DMS53 treated with DMSO at 0.1 percent for 48 hours (cell line): ENCODE results near the gene PDE6G.

Experiments used
- DNase-seq: peaks from one replicate; lab custom pipeline; 2025; ENCODE audit not compliant: unreplicated experiment; lab: John Stamatoyannopoulos, UW

PDE6G gene

GRCh38 chr17:81656118-81656743 lies at the start of gene PDE6G:
TSS of gene PDE6G (minus strand) at chr17:81656542. CDS start at chr17:81653305, 3,237 bp downstream.
- no peak for DNase-seq

DNA sequence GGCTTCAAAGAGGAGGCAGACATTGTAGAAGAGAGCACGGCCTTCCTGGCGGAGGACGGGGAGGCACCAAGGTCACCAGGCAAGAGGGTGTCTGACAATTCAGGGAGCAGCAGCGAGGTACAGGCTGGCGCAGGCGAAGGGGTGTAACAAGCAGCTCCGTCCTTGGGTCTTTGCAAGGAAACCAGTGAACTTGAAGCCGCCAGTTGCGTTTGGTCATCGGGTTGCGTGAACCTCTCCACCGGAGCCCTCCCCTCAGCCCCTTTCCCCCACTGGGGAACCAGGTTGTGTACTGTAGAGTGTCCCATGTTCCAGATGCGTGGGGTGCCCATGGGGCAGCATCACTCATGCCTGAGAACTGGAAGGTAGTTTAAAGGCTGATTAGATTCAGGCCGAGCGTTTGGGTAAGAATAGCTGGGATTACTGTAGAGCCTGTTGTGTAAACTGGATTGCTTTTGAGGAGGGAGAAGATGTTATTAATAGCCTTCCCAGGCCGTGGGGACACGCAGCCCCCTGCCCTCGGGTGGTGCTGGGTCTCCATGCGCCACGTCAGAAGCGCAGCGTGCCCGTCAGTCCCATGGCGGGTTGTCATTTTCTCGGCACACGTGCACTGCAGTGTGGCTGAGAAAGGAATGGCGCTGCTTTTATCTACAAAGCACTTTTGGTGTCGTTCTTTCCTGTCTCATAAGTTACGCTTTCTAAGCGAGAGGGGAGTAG lies 49.3 kb upstream of the PDE6G start:
- no peak for DNase-seq

GRCh38 chr17:81703747-81704654 lies 47.7 kb upstream of the PDE6G start:
- no peak for DNase-seq

GRCh38 chr17:81702934-81703746 lies 46.8 kb upstream of the PDE6G start, which contains the start of gene MRPL12:
TSS of gene MRPL12 (plus strand) at chr17:81703367. CDS start at chr17:81703502, 135 bp downstream.
- DNase-seq, result peak; percentile 89

GRCh38 chr17:81701288-81702071 lies 45.1 kb upstream of the PDE6G start:
- DNase-seq, result no peak

DNA sequence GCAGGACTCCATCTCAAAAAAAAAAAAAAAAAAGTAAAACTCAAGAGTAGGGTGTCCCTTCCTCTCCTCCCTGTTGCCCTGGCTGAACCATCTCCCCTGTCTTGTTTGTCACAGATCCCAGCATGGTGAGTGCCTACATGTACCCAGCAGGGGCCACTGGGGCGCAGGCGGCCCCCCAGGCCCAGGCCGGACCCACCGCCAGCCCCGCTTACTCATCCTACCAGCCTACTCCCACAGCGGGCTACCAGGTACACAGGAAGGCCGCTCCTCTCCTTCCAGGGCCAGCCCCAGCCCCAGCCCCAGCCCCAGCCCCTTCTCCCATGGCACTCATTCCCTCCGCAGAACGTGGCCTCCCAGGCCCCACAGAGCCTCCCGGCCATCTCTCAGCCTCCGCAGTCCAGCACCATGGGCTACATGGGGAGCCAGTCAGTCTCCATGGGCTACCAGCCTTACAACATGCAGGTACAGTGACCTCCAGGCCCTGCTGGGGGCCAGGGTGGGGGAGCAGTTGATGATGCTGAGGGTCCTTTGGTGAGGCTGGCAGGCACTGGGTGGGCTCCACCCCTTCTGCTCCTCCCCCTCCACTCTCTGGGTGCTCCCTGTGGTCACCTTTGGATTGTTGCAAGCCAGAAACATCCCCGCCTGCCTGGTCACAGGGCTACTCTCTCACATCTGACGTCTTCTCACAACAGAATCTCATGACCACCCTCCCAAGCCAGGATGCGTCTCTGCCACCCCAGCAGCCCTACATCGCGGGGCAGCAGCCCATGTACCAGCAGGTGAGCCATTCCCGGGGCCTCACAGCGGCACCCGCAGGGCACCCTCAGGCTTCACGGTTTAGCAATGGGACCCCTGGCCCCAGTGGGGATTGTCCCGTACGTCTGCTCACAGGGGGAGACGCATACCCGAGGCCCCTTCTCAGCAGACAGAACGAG lies 44.3 kb upstream of the PDE6G start:
- DNase-seq, result no peak

DNA sequence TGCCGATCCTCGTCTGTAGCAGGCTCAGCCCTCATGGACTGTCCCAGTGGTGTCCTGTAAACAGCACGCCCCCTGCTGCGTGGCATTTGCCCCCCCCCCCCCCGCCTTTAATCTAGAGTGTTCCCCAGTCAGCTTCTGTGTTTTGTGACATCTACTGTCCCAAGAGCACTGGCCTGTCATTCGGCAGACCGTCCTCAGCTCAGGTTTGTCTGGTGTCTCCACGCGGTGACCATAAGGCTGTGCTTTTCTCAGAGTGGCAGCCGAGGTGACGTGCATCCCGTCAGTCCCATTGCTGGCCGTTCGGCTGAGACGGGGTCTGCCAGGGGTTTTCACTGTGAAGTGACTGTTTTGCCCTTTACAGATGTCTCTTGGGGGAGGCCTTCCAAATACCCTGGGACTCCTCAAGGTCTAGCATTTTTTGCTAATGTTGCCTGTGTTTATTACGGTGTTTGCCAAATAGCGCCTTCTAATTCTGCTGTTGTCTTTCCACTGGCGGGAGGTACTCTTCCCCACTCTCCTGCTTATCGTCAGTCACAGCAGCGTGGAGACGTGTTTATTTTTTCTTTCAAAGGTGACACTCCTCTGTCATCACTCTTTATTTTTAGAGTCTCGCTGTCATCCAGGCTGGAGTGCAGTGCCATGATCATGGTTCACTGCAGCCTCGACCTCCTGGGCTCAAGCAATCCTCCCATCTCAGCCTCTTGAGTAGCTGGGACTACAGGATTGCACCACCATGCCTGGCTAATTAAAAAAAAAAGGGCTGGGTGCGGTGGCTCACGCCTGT lies 41.1 kb upstream of the PDE6G start:
- no peak for DNase-seq

- DNase-seq, result no peak
Observed at GRCh38 chr17:81696218-81696941, 40.0 kb upstream of the PDE6G start.

DNA sequence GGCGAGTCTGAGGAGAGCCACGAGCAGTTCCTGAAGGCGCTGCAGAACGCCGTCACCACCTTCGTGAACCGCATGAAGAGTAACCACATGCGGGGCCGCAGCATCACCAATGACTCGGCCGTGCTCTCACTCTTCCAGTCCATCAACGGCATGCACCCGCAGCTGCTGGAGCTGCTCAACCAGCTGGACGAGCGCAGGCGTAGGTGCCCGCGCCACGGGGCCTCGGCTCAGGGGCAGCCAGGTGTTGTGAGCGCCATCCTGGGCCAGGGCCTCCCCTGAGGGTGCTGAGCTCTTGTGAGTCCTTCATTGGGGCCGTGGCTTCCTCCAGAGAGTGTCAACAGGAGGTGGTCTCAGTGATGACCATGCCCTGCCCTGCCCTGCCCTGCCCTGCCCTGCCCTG lies 39.5 kb upstream of the PDE6G start:
- no peak for DNase-seq

DNA sequence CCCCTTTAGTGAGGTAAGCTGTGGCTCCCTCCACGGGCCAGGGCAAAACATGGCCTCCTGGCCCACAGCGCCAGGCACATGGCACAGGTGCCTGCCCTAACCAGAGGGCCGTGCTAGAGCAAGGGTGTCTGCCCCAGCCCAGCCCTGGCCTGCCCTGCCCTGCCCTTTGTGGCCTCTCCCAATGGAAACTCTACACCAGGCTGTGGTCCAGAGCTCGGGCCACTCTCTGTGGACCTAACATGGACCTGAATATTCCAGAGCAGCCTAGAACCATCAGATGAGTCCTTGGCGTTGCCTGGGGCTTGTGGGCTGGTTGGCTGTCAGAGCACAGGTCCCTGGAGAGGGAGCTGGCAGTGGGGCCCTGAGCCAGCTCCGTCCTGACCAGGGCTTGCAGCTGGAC lies 38.9 kb upstream of the PDE6G start:
- no peak for DNase-seq

- DNase-seq, result no peak
Observed at GRCh38 chr17:81694810-81695209, 38.5 kb upstream of the PDE6G start.

DNA sequence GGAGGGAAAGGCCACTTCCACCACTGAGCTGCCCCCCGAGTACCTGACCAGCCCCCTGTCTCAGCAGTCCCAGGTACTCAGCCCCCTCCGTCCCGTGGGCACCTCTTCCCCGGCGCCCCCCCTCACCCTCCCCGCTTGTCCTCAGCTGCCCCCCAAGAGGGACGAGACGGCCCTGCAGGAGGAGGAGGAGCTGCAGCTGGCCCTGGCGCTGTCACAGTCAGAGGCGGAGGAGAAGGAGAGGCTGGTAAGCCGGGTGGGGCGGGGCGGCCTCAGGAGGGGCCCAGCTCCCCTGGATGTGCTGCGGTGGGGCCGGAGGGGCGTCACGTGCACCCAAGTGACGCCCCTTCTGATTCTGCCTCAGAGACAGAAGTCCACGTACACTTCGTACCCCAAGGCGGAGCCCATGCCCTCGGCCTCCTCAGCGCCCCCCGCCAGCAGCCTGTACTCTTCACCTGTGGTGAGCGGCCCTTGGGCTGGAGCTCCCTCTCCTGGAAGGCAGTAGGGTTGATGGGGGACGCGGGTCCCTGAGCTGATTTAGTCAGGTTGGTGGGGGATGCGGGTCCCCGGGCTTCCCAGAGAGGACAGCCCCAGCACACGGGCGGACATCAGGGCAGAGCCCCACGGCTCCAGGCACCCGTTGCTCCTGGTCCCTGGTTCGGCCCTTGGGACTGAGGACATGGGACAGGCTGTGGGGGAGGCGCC lies 37.3 kb upstream of the PDE6G start:
- DNase-seq, result no peak

DNA sequence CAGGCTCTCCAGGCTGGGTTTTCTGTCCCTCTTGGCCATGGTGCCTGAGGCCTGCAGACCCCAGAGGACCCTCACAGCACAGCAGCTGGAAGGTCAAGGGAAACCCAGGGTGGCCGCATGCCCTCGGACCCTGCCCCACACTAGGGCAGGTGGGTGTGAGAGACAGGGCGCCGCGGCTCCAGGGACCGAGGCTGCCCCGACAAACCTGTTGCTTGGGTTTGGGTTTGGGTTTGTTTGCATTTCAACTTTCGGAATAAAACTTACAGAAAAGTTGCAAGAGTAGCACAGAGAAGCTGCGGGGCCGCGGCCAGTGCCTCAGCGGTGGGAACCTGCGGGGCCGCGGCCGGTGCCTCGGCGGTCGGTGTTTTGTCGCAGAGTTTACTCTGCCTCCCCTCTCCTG lies 35.3 kb upstream of the PDE6G start:
- no peak for DNase-seq

GRCh38 chr17:81691196-81691595 lies 34.9 kb upstream of the PDE6G start:
- no peak for DNase-seq

GRCh38 chr17:81690549-81690948 lies 34.2 kb upstream of the PDE6G start:
- no peak for DNase-seq

DNA sequence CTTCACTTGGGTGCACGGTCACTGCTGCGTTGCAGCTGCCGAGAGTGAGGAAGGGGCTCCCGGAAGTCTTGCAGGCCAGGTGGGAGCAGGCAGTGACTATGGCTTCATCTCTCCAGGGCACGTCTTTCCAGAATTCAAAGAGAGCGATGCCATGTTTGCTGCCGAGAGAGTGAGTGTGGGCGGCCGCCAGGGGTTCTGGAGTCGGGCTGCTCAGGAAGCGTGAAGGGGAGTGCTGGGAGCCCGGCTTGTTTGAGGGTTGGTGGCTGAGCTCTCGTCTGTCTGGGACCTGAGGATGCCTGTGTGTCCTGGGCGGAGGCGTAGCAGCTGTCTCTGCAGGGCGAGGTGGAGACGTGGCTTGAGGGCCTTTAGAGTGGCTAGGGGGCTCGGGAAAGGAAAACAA lies 33.7 kb upstream of the PDE6G start:
- no peak for DNase-seq

GRCh38 chr17:81688616-81689015 lies 32.3 kb upstream of the PDE6G start:
- DNase-seq, result no peak
